Brain microvascular endothelial cell (primary cell): Measurements from ENCODE around the gene OGDH.

Experiments used
- DNase-seq: peaks from one replicate; pipeline ENCODE4 v3.0.0-alpha.2; 2020
- H3K27ac ChIP-seq: fragments of 250-450 bp; sonication (Bioruptor Pico); 2 replicates; pipeline ENCODE4 v1.5.1; 2020; ENCODE audit warnings: mild to moderate bottlenecking, moderate library complexity
- H3K27me3 ChIP-seq: fragments of 250-450 bp; sonication (Bioruptor Pico); replicated peaks from 2 replicates; pipeline ENCODE4 v1.5.1; 2020; ENCODE audit warnings: mild to moderate bottlenecking
- H3K36me3 ChIP-seq: fragments of 250-450 bp; sonication (Bioruptor Pico); replicated peaks from 2 replicates; pipeline ENCODE4 v1.5.1; 2020; ENCODE audit warnings: mild to moderate bottlenecking
- H3K4me3 ChIP-seq: 2 replicates; pipeline ENCODE4 v1.5.1; 2011; ENCODE audit warnings: low read depth, mild to moderate bottlenecking, control low read depth, low read length, moderate library complexity
- CTCF ChIP-seq: IDR thresholded peaks from 2 replicates; pipeline ENCODE4 v1.5.1; 2011; ENCODE audit warnings: low read depth, mild to moderate bottlenecking, moderate library complexity, low read length, control low read depth, inconsistent platforms; ENCODE audit errors: missing control alignments
- in situ Hi-C: cut with HindIII; loops from 2 replicates; pipeline ENCODE4 v1.10.0; 2017; ENCODE audit warnings: low sequenced_read_pairs, low pct_ligation_motif_present

OGDH gene

DNA sequence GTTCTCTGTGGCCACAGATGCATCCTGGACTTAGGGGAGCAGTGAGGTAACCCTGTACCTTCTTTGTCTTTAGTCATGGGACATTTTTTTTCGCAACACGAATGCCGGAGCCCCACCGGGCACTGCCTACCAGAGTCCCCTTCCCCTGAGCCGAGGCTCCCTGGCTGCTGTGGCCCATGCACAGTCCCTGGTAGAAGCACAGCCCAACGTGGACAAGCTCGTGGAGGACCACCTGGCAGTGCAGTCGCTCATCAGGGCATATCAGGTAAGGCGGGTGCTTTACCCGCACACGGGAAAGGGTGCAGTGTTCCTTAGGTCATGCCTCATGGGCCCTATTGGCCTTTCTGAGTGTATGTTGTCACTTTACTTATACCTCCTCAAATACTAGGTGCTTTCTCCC is 38.8 kb downstream of the OGDH start:
- TF ChIP-seq CTCF = no peak
- Histone ChIP-seq H3K4me3 (no peak overlapping the region), H3K36me3 (peaks cover 5% of the 10 kb centered on the region), H3K27ac (no peak overlapping the region), H3K27me3 (no peaks in the 10 kb centered on the region)
- in situ Hi-C loops = no loop called here
- DNase-seq = no peak

DNA sequence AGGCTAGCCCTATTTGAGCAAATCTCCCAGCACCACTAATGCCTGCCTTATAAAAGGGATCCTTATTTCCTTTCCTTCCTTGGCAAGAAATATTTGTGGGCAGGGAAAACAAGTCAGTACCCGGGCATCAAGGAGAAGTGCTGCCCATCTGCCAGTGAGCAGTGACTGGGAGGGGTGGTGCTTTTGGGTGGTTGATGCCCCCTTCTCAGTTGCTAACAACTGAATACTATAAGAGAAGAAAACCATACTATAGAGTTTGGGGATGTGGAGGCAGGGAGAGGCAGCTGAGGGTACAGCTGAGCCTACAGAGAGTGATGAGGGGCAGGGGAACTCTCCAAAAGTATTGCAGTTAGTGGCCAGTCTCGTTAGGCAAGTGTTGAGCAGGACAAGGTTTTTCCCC is 39.3 kb downstream of the OGDH start:
- no peak for TF ChIP-seq CTCF
- no peak for DNase-seq
- H3K4me3 ChIP-seq = no peak overlapping the region
- peaks cover 6% of the 10 kb centered on the region for H3K36me3 ChIP-seq
- no peak overlapping the region for H3K27ac ChIP-seq
- no peaks in the 10 kb centered on the region for H3K27me3 ChIP-seq
- in situ Hi-C loops = no loop called here

DNA sequence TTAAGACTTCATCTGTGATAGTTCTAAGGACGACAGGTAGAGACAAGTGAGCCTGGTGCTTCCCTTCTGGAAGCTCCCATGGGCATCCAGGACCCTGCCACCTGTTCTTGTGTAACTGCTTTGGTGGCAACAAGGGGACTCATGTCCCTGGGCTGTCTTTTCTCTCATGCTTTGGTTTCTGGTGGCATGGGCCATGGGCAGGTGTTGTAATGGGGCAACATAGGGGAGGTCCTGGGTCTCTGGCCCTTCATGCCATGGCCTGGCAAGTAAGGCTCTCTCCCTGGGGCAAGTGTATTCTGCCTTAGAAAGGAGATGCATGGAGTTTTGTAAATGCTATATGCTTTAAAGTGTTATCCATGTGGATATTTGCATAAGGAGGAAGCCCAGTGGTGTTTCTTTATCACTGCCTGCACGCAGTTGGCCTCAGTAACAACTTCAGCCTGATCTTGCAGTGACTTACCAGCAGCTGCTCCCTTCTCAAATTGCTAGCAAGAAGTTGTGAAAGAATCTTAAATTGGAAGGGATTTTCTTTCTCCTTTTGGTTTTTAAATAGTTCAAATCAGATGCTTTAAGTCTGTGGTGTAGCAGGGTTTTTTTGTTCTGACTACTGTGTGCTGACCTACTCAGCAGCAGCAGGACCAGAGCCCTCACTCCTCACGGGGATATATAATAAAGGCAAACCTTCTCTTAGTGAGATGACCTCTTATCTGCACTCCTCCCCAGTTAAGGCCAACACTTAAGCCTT is 39.9 kb downstream of the OGDH start:
- H3K27ac ChIP-seq = no peak overlapping the region
- in situ Hi-C loops = no loop called here
- TF ChIP-seq CTCF = no peak

DNA sequence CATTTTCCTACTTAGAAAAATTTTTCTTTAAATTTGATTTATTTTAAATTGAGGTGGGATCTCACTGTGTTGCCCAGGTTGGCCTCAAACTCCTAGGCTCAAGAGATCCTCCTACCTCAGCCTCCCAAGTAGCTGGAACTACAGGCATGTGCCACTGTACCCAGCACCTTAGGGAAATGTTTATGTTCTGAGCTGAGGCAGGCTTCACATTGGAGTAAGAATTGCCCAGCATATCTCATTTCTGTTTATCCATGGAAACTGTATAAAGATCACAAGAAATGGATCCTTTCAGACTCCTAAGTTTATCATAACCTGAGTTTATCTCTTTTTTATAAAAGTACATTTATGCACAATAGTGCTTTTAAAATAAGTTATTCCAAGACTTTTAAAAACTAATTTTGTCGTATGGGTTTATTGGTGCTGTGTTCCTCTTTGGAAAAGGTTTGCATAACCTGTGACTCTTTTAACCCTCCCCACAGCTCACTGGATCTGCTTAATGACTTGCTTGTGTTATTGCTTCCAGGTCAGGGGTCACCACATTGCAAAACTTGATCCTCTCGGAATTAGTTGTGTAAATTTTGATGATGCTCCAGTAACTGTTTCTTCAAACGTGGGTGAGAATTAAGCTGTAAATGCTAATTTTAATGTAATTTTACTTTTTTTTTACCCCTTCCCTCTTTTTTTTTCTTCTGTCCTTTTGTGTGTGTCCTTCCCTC is 40.7 kb downstream of the OGDH start:
- no peak for DNase-seq
- H3K27me3 ChIP-seq = no peaks in the 10 kb centered on the region
- H3K27ac ChIP-seq = no peak overlapping the region
- peaks cover 9% of the 10 kb centered on the region for H3K36me3 ChIP-seq
- TF ChIP-seq CTCF = no peak
- H3K4me3 ChIP-seq = no peak overlapping the region
- in situ Hi-C loops = no loop called here

More for the DNA sequence above, 39.9 kb downstream of the OGDH start:
- DNase-seq = no peak
- Histone ChIP-seq H3K36me3 (peaks cover 9% of the 10 kb centered on the region), H3K27me3 (no peaks in the 10 kb centered on the region), H3K4me3 (no peak overlapping the region)

GRCh38 chr7:44647981-44648714 is 41.7 kb downstream of the OGDH start:
- Histone ChIP-seq H3K27me3 (no peaks in the 10 kb centered on the region), H3K4me3 (no peak overlapping the region), H3K27ac (no peak overlapping the region), H3K36me3 (peaks cover 12% of the 10 kb centered on the region)
- in situ Hi-C loops = no loop called here
- TF ChIP-seq CTCF = no peak
- DNase-seq = no peak
